Stromal cell of bone marrow (primary cell): ENCODE measurements around the gene DSC1.

ENCODE experiments used
- DNase-seq: peaks from one replicate; pipeline ENCODE4 v3.0.0-alpha.2; 2012; ENCODE audit warnings: low read depth

DSC1 gene

GRCh38 chr18:31104444-31104843, 58.2 kb downstream of the DSC1 start:
- no peak for DNase-seq

GRCh38 chr18:31103423-31103822, 59.2 kb downstream of the DSC1 start:
- no peak for DNase-seq

DNA sequence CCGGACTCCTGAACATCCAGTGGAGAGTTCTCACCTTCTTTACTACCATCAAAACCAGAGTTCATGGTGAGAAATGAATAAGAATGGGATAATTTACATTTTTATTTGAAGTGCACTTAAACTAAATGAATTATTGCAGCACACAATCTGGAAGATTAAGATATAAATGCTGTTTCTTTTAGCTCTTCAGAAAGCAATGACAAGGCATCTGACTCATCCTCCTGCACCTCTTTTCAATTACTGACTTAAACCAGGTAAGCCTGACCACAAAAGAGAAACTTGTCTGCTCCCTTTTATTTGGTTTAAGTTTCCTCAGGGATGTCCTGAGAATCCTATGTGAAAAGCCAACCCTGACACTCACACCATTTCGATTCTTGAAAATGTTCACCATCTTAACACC, 59.7 kb downstream of the DSC1 start:
- no peak for DNase-seq

DNA sequence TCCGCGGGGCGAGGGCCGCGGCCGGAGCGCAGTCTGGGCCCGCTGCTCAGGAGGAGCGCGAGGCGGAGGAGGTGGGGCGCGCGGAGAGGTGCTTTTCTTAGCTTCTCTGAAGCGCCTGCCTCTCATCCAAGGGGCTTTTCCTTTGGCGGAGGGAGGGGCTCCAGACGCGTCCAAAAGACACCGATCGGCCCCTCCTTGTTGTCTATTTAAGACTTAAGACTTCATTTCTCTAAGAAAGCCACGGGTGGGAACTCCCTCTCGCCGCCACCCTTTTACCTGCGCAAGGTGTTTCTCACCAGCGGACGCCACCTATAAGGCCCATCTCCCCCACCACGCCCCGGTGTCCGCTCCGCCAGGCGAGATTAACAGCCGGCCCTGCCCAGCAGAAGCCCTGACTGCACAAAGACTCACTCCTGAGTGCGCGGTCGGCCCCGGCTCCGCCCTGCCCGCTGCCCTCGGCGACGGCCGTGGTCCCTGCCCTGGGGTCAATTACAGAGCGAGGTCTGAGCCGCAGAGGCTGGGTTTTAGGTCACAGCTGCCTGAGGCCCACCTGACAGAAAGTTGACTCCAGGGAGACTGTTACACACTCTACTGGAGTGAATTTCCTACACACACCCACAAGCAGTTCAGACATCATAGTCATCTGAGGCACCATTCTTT, 60.5 kb downstream of the DSC1 start, which contains the start of gene DSC2:
TSS of gene DSC2 (minus strand) at position 397 of the 660 bp plus-strand sequence. CDS start 450 bp downstream, outside the sequence.
- DNase-seq, result no peak

GRCh38 chr18:31101183-31102024, 61.3 kb downstream of the DSC1 start:
- DNase-seq, result no peak

- DNase-seq, result no peak
Measured at GRCh38 chr18:31100436-31101182, 62.0 kb downstream of the DSC1 start.

- DNase-seq, result no peak
Measured at GRCh38 chr18:31099450-31100230, 63.0 kb downstream of the DSC1 start.

- DNase-seq, result no peak
Measured at GRCh38 chr18:31098878-31099277, 63.8 kb downstream of the DSC1 start.

DNA sequence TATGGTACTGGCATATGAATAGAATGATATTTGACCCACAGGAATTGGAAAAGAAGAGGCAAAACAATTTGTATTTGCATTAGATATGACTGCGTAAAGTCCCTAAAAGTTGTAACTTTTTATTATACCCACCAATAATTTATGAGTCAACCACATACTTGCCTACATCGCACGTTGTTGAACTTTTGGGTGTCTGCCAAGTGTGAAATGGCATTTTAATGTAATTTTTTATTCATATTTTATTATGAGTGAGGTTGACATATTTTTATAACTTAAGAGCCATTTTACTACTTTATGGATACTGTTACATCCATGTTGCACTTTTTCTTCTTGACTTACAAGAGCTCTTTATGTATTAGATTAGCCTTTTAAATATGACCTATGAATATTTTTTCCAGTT, 65.0 kb downstream of the DSC1 start:
- no peak for DNase-seq

DNA sequence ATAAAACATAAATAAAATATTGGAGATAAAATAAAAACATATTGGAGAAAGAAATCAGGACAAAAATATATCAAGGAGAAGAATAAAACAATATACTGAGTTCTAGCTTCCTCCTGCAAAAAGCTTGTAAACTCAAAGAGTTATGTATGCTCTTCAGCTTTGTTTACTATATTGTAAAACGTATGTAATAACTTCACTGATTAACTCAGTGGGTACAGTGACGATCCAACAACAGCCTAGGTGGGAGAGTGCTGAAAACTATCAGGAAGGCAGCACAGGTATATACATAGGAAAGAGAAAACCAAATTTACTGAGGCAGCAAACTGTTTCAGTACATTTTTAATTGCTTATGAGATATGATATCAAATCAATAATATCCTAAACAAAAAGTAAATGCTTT, 68.8 kb downstream of the DSC1 start:
- DNase-seq, result no peak

- DNase-seq, result no peak
Measured at GRCh38 chr18:31093294-31093693, 69.4 kb downstream of the DSC1 start.

DNA sequence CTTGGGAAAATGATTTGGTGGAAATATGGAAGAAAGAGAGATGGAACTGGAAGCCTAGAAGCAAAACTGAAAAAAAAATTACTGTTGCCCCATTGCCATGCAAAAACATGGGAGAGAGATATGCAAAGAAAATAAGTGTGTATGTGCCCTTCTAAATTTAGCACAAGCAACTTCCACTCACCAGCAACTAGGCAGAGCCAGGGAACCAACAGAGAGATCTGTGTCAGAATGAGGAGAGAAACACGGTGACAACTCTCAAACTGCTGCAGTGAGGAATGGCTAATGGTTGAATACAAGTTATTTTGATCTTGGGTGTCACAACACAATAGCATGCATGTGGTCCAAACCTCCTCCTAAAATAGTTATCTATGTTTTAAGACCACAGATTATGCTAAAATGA, 71.3 kb downstream of the DSC1 start:
- no peak for DNase-seq

DNA sequence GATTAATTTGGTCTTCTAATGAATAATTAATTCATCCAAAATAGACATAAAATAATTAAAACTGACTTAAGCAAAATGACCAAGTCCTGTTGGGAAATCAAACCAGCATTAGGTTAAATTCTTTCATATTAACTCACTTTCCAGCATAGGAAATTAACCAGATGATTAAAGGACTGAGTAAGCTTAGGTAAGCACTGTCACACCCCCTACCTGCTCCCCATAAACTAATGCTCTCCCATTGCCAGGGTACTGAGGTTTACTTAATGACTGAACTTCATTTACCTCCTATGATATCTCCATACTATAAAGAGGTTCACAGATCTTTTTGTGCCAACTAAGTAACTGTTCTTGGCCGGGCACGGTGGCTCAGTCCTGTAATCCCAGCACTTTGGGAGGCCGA, 74.1 kb downstream of the DSC1 start:
- DNase-seq, result no peak

GRCh38 chr18:31079973-31080372, 82.7 kb downstream of the DSC1 start:
- DNase-seq, result no peak
